Stimulated activated memory B cell treated with anti-CD40 and anti-IgM and Interleukin-4, amounts not matched to agents 10 μg/mL and 1 μg/mL and 100 μg/mL, for 72 hours (primary cell): ENCODE measurements around the gene HES7.
A peak's percentile ranks its signal among the peaks of the same experiment; 100 is the strongest.
"Not testable (repeated sequence)": the region's sequence is repeated elsewhere in the genome, so short reads cannot be mapped to it uniquely, and the experiment has no call there.

Experiments
- ATAC-seq: fragments of 150-1000 bp; cut with Tn5 transposase; 2 replicates; pipeline ENCODE4 v1.10.0; 2021
- H3K27ac Mint-ChIP-seq: one replicate; pipeline ENCODE4 v1.8.0; 2022; ENCODE audit warnings: mild to moderate bottlenecking, mixed read lengths
- H3K27me3 Mint-ChIP-seq: one replicate; pipeline ENCODE4 v1.8.0; 2022; ENCODE audit warnings: mixed read lengths
- H3K36me3 Mint-ChIP-seq: one replicate; pipeline ENCODE4 v1.8.0; 2022; ENCODE audit warnings: mixed read lengths
- H3K4me1 Mint-ChIP-seq: one replicate; pipeline ENCODE4 v1.8.0; 2022; ENCODE audit warnings: mixed read lengths
- H3K4me3 Mint-ChIP-seq: one replicate; pipeline ENCODE4 v1.8.0; 2022; ENCODE audit warnings: mild to moderate bottlenecking, moderate library complexity, mixed read lengths
- H3K9me3 Mint-ChIP-seq: one replicate; pipeline ENCODE4 v1.8.0; 2022; ENCODE audit warnings: mixed read lengths

The HES7 gene

DNA sequence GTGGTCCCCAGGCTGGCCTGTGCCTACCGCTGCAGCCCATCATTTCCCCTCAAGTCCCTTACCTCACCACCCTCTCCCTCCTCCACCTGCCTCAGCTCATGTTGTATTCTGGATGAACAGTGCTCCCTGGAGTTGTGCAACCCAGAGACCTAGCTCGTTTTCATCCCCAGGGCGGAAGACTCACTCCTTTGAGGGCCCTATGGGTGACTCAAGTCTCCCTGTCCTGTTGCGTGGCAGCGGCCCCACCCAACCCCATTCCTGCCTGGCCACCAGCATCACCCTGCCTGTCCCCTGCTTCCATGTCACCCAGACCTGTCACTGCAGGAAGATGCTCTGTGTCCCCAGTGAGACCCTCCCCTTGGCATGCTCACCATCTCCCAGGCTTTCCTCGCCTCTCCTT, 39.7 kb downstream of the HES7 start:
- Mint-ChIP-seq H3K4me3 (no peak overlapping the region), H3K4me1 (peaks cover 34% of the 10 kb centered on the region), H3K9me3 (no peaks in the 10 kb centered on the region), H3K36me3 (no peaks in the 10 kb centered on the region), H3K27ac (no peak overlapping the region), H3K27me3 (peaks cover 7% of the 10 kb centered on the region)
- no peak for ATAC-seq

DNA sequence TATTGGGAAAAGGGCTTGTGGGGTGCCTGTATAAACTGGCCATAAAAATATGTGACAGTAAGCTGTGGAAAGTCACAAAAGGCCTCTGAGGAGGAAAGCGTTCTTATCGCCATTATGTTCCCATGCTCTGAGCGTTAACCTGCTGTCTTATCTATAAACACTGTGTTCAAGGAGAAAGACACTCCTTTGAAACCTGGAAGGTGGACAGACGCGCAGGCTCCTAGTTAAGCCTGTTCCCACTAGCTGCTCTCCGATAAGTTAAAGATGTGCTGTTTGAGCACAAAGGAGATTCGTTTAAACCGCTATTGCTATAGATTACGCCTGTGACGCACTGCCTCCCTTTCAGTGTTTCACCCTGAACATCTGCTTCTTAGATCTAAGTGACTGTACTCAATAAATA, 41.6 kb downstream of the HES7 start:
- no peak for ATAC-seq
- Mint-ChIP-seq H3K4me3 (no peak overlapping the region), H3K27ac (no peak overlapping the region), H3K27me3 (no peaks in the 10 kb centered on the region), H3K4me1 (peaks cover 29% of the 10 kb centered on the region), H3K36me3 (no peaks in the 10 kb centered on the region), H3K9me3 (no peaks in the 10 kb centered on the region)

- Mint-ChIP-seq H3K27me3 (no peaks in the 10 kb centered on the region), H3K4me3 (no peak overlapping the region), H3K9me3 (no peaks in the 10 kb centered on the region), H3K4me1 (peaks cover 25% of the 10 kb centered on the region), H3K36me3 (no peaks in the 10 kb centered on the region), H3K27ac (no peak overlapping the region)
- ATAC-seq: no peak
Measured at GRCh38 chr17:8081876-8082275, 42.0 kb downstream of the HES7 start.

- no peak overlapping the region for H3K4me3 Mint-ChIP-seq
- H3K27me3 Mint-ChIP-seq: peaks cover 6% of the 10 kb centered on the region
- H3K4me1 Mint-ChIP-seq: peaks cover 18% of the 10 kb centered on the region
- H3K9me3 Mint-ChIP-seq: no peaks in the 10 kb centered on the region
- ATAC-seq: no peak
- no peaks in the 10 kb centered on the region for H3K36me3 Mint-ChIP-seq
- no peak overlapping the region for H3K27ac Mint-ChIP-seq
Measured at GRCh38 chr17:8080799-8081219, 43.1 kb downstream of the HES7 start.

DNA sequence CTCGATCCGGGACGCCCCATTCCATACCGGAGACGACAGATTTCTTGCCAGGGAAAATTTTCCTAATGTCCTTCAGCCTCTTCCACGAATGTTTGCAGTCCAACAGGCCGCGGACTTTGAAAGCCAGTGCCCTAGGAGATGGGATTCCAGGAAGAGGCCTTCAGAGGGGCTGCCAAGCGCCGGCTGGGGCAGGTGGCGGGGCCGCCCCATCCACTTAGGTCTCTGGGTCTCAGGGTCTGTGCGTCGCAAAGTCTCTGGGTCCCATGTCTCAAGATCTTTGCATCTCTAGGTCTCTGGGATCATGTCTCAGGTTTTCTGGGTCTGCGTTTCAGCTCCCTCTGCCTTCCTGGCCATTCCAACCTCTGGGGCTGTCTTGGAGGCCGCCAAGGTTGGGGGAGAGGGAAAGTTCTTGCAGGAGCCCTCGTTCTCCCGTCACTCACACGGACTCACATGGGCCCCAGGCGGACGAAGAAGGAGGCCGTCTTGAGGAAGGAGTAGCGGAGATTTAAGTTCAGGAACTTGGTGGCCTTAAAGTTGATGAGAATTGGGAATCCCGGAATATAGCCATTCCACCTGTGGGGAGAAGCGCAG, 43.6 kb downstream of the HES7 start:
- H3K27ac Mint-ChIP-seq: peak overlapping the region; percentile 81
- H3K27me3 Mint-ChIP-seq: peaks cover 11% of the 10 kb centered on the region
- H3K36me3 Mint-ChIP-seq: no peaks in the 10 kb centered on the region

DNA sequence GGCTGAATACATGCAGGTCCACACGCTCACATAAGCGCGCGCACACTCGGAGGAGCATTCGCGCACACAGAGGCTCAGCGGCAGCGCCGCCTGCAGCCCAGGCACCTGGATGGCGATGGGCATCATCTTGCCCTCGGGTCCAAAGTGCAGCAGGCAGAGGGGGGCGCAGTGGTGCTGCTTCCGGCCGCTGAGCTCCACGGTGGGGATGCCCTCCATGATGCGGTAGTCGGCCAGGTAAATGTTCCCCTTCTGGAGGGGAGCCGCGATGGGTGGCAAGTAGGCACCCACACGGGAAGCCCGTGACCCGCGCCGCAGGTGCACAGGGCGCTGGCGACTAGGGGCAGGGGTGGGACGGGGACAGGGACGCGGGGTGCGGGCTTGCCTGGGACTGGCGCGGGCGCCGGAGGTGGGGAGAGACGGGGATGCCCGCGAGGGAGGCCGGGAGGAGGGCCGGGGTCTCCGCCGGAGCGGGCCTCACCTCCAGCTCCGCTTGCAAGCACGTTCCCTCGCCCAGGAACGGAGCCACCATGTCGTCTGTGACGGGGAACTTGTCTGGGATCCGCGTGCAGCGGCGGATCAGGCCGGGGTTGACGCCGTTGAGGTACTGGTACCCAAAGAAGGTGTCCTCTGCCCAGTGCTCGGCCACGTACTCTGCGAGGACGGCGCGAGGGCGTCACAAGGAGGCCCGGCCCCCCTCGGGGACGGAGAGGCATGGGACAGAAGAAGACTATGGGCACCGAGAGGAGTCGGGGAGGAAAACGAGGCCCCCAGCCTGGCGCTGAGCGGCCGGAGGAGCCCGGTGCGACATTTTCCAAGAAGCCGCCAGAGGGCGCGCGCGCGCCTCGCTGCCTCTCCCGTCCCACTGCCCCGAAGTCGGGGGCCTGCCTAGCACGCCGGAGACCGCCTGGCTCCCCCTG, 44.4 kb downstream of the HES7 start:
- H3K9me3 Mint-ChIP-seq: no peaks in the 10 kb centered on the region
- peak; percentile 92 for ATAC-seq

More for the DNA sequence above, 43.6 kb downstream of the HES7 start:
- Mint-ChIP-seq H3K4me1 (peaks cover 18% of the 10 kb centered on the region), H3K4me3 (peak overlapping the region; percentile 93), H3K9me3 (no peaks in the 10 kb centered on the region)
- ATAC-seq: no peak

DNA sequence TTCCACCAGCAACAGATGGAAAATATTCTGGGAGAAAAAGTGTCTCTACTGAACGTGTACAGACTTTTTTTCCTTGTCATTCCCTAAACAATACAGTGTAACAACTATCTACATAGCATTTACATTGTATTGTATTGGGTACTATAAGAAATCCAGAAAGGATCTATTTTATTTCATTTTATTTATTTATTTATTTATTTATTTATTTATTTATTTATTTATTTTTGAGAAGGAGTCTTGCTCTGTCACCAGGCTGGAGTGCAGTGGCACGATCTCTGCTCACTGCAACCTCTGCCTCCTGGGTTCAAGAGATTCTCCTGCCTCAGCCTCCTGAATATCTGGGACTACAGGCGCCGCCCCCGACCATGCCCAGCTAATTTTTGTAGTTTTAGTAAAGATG, 46.0 kb downstream of the HES7 start:
- not testable (repeated sequence) for H3K4me3 Mint-ChIP-seq, H3K9me3 Mint-ChIP-seq, ATAC-seq, H3K27ac Mint-ChIP-seq, H3K36me3 Mint-ChIP-seq
- Mint-ChIP-seq H3K27me3 (peaks cover 35% of the 10 kb centered on the region), H3K4me1 (peaks cover 42% of the 10 kb centered on the region)

More for the DNA sequence above, 44.4 kb downstream of the HES7 start:
- Mint-ChIP-seq H3K27ac (peak overlapping the region; percentile 81), H3K4me1 (peaks cover 26% of the 10 kb centered on the region), H3K27me3 (peaks cover 19% of the 10 kb centered on the region), H3K36me3 (no peaks in the 10 kb centered on the region), H3K4me3 (peak overlapping the region; percentile 93)

GRCh38 chr17:8076502-8077266, 47.2 kb downstream of the HES7 start:
- no peak overlapping the region for H3K4me3 Mint-ChIP-seq
- H3K9me3 Mint-ChIP-seq: no peaks in the 10 kb centered on the region
- H3K27ac Mint-ChIP-seq: no peak overlapping the region
- H3K36me3 Mint-ChIP-seq: no peaks in the 10 kb centered on the region
- peaks cover 48% of the 10 kb centered on the region for H3K27me3 Mint-ChIP-seq
- ATAC-seq: no peak
- peaks cover 54% of the 10 kb centered on the region for H3K4me1 Mint-ChIP-seq

DNA sequence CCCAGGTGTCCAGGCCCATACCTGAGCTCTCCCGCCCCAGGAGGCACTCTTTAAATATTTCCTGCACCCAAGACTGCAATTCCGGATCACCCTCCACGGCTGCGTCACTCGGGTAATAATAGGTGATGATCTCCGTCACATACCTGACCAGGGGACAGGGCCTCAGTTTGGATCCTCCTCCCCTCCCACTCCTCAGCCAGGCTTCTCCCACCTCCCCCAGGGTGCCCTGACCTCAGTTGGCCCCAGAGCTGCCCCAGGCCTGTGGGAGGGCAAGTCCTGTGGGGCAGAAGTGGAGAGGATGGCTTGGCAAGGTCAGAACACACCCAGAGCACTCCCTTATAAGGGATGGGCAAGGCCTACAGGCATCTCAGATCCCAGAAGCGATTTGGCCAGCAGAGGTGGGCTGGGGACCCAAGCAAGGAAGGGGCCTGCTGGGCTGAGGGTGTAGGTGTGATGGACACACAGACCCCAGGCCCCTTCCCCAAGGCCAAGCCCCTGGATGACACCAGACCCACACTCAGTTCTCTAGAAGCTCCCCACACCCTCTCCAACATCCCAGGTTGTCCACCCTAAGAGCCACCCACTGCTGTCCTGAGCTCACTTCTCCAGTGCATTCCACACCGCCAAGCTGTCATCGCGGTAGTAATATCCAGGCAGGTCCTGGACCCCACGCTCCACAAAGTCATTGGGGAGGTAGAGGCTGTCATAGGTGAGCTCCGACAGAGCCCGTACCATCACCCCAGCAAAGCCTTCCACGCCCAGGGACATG, 48.1 kb downstream of the HES7 start:
- no peak overlapping the region for H3K4me3 Mint-ChIP-seq

DNA sequence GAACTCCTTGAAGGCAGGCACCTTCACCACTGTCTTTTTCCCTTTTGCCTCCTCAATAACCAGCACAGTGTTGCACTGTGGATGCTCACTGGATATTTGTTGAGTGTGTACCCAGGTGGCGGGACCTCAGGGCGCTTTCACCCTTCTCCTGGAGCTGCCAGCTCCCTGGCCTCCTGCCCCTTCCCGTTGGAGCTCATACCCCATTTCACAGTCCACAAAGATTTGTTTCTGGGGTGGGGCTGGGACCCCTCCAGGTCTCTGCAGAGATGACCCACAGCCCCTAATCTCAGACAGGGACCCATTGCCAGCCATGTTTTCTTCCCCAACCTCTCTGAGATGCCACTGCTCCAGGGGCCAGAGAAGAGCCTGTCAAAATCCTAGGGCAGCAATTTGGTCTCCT, 48.8 kb downstream of the HES7 start:
- ATAC-seq: no peak
- no peaks in the 10 kb centered on the region for H3K36me3 Mint-ChIP-seq
- H3K4me3 Mint-ChIP-seq: no peak overlapping the region
- peaks cover 48% of the 10 kb centered on the region for H3K4me1 Mint-ChIP-seq
- H3K27me3 Mint-ChIP-seq: peaks cover 52% of the 10 kb centered on the region
- no peak overlapping the region for H3K27ac Mint-ChIP-seq
- no peaks in the 10 kb centered on the region for H3K9me3 Mint-ChIP-seq

More for the DNA sequence above, 48.1 kb downstream of the HES7 start:
- Mint-ChIP-seq H3K36me3 (no peaks in the 10 kb centered on the region), H3K4me1 (peaks cover 54% of the 10 kb centered on the region), H3K9me3 (no peaks in the 10 kb centered on the region), H3K27me3 (peaks cover 52% of the 10 kb centered on the region), H3K27ac (no peak overlapping the region)
- no peak for ATAC-seq

DNA sequence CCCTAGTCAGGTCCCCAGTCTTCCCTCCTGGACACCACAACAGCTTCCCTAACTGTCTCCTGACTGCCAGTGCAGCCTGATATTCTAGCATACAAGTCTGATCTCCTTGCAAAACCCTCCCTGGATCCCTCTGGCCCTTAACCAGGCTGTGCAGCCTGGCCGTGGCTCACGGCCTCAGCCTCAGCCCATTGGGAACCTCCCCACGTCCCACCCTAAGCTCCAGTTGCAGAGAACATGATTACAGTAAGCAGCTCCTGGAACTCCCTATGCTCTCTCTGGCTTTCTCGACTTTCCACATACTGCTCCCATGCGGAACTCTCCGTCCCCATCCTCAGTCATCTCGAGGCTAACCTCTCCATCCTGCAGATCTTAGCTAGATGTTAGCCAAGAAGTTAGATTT, 49.4 kb downstream of the HES7 start:
- Mint-ChIP-seq H3K27me3 (peaks cover 52% of the 10 kb centered on the region), H3K9me3 (no peaks in the 10 kb centered on the region), H3K36me3 (no peaks in the 10 kb centered on the region), H3K4me1 (peaks cover 43% of the 10 kb centered on the region), H3K27ac (peak overlapping the region; percentile 66), H3K4me3 (no peak overlapping the region)
- no peak for ATAC-seq

DNA sequence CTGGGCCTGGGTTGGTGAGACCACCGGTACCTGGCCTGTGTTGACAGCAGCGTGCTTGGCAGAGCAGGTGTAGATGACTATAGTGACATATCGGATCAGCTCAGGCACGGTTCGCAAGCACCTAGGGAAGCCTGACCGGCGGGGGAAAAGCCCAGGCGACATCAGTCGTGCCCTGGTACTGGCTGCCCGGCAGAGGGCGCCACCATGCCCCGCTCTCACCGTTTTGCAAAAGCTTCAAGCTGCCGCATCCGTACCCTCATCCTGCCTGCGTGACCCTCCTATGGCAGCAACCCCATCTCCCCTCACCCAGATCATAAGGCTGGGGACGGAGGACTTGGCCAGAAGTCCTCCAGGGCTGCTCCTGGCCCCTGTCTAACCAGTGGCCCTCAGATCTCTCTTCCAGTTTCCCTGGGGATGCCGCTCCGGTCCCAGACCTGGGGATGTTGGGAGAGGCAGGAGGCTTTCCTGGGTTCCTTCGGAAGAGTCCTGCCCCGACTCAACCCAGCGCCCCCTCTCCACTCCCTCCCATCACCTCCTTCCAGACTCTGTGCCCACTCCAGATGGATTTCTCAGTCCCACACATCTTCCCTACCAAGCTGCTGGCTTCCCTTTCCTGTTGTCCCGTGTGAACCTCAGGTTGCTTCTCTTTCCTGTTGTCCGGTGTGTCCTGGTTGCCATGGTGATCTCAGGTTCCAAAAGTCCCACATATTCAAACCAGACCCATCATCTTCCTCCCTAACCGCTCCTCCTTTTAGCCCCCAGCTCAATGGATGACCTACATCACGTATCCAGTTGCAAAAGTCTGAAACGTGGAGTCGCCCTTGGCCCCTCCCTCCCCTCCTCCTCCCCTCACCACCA, 50.0 kb downstream of the HES7 start:
- Mint-ChIP-seq H3K27me3 (peaks cover 52% of the 10 kb centered on the region), H3K4me1 (peaks cover 42% of the 10 kb centered on the region)

GRCh38 chr17:8072729-8073461, 51.0 kb downstream of the HES7 start:
- Mint-ChIP-seq H3K36me3 (no peaks in the 10 kb centered on the region), H3K4me1 (peaks cover 45% of the 10 kb centered on the region), H3K27ac (peak overlapping the region; percentile 66), H3K27me3 (peaks cover 52% of the 10 kb centered on the region), H3K4me3 (peak overlapping the region; percentile 74), H3K9me3 (no peaks in the 10 kb centered on the region)
- no peak for ATAC-seq

More for the DNA sequence above, 50.0 kb downstream of the HES7 start:
- H3K27ac Mint-ChIP-seq: peak overlapping the region; percentile 66
- H3K36me3 Mint-ChIP-seq: no peaks in the 10 kb centered on the region
- H3K4me3 Mint-ChIP-seq: peak overlapping the region; percentile 63
- peak; percentile 91 for ATAC-seq
- H3K9me3 Mint-ChIP-seq: no peaks in the 10 kb centered on the region
